ENCODE measurements around the gene RIPOR1.
A peak's percentile ranks its signal among the peaks of the same experiment; 100 is the strongest.

RIPOR1 gene

DNA sequence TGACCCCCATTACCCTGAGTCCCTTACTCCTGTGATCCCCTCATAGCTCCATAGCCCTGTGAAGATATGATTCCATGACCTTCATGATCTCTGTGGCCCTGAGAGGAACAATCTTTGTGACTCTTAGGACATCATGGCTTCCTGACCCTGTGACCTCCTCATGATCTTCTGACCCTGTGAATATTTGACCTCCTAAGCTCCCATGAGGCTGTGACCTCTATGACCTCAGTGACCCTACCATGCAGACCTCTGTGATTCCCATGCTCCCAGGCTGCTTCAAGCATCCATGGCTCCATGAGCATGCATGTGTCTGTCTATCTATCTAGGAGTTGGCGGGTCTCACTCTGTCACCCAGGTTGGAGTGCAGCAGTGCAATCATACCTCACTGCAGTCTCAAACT lies 12.1 kb downstream of the RIPOR1 start:
- DNase-seq = no peak

DNA sequence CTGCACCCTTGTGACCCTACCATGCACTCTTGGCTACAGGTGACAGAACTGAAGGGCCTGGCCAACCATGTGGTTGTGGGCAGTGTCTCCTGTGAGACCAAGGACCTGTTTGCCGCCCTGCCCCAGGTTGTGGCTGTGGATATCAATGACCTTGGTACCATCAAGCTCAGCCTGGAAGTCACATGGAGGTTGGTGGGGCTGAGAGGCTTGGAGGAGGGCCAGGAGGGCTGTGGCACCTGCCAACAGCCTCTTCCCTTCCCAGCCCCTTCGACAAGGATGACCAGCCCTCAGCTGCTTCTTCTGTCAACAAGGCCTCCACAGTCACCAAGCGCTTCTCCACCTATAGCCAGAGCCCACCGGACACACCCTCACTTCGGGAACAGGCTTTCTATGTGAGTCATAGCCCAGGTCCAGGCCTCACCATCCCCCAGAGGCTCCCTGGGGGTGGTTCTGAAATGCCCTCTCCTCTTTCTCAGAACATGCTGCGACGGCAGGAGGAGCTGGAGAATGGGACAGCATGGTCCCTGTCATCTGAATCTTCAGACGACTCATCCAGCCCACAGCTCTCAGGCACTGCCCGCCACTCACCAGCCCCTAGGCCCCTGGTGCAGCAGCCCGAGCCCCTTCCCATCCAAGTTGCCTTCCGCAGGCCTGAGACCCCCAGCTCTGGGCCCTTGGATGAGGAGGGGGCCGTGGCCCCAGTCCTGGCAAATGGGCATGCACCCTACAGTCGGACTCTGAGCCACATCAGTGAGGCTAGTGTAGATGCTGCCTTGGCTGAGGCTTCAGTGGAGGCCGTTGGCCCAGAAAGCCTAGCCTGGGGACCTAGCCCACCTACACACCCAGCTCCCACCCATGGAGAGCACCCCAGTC lies 13.0 kb downstream of the RIPOR1 start:
- no peak for DNase-seq

DNA sequence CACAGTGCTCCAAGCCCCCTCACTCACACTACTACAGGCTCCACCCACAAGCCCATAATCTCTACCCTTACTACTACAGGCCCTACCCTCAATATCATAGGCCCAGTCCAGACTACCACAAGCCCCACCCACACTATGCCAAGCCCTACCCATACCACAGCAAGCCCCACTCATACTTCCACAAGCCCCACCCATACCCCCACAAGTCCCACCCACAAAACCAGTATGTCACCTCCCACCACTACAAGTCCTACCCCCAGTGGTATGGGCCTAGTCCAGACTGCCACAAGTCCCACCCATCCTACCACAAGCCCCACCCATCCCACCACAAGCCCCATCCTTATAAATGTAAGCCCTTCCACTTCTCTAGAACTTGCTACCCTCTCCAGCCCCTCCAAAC lies 13.8 kb downstream of the RIPOR1 start:
- peak; percentile 87 for DNase-seq

DNA sequence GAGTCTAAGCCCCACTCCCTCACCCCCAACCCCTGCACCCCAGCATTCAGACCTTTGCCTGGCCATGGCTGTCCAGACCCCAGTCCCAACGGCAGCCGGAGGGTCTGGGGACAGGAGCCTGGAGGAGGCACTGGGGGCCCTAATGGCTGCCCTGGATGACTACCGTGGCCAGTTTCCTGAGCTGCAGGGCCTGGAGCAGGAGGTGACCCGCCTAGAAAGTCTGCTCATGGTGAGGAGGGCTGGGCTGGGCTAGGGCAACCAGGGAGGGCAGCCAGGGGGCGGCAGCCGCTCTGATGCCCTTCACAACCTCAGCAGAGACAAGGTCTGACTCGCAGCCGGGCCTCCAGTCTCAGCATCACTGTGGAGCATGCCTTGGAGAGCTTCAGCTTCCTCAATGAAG lies 14.4 kb downstream of the RIPOR1 start:
- no peak for DNase-seq

DNA sequence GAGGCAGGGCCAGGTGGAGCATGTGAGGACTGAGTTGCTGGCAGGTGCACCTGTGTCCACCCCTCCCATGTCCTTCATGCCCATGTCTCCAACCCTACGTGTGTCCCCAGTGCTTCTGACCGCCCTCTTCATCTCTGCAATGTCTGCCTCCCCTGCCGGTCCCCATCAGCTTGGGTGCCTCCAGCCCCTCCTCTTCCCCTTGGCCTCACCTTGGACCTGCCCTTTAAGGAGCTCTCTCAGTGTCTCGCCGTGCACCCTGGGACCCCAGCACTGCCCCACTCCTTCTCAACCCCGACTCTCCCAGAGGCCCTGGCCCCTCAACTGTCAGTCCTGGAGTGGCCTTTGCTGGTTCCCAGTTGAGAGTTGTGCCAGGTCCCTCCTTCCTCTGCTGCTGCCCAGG lies 15.0 kb downstream of the RIPOR1 start:
- DNase-seq = no peak

DNA sequence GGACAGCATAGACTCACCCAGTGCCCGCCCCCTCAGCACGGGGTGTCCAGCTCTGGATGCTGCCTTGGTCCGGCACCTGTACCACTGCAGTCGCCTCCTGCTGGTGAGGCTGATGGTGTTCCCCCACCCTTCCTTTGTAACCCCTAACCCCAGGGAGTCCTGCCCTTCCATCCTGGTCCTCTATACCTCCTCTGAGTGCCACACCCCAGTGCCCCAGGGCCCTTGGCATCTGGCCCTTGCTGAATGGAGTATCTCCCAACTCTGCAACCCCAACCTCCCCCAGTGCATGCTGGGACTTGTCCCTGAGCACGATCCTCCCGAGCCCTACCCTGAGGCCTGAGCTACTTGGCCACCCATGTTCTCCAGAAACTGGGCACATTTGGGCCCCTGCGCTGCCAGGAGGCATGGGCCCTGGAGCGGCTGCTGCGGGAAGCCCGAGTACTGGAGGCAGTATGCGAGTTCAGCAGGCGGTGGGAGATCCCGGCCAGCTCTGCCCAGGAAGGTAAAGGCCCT lies 15.8 kb downstream of the RIPOR1 start:
- DNase-seq = no peak

DNA sequence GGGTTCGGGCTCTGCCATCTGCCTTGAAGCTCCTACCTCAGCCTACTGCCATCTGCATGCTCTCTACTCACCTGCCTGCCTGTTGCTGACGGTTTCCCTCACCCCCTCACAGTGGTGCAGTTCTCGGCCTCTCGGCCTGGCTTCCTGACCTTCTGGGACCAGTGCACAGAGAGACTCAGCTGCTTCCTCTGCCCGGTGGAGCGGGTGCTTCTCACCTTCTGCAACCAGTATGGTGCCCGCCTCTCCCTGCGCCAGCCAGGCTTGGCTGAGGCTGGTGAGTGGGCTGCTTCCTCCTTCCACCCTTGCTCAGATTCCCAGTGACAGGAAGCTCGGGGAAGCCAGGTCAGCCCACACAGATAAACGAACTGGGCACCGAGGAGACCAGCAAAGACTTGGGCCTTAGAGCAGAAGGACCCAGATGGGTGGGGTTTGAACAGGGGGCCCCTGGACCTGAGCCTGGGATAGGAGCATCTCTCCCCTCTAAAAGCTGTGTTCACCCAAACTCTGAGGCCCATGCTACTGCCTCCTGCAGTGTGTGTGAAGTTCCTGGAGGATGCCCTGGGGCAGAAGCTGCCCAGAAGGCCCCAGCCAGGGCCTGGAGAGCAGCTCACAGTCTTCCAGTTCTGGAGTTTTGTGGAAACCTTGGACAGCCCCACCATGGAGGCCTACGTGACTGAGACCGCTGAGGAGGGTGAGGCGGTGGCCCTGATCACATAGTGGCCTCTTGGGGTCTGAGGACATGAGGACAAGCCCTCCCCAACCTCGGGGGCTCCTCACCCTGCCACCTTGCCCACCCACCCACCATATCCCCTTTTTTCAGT lies 16.4 kb downstream of the RIPOR1 start:
- no peak for DNase-seq

DNA sequence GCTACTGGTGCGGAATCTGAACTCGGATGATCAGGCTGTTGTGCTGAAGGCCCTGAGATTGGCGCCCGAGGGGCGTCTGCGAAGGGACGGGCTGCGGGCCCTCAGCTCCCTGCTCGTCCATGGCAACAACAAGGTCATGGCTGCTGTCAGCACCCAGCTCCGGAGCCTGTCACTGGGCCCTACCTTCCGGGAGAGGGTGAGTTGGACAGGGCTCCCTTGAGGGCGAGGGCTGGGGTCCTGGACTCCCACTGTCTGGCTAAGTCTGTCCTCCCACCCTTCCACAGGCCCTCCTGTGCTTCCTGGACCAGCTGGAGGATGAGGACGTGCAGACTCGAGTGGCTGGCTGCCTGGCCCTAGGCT lies 17.0 kb downstream of the RIPOR1 start:
- DNase-seq = no peak

DNA sequence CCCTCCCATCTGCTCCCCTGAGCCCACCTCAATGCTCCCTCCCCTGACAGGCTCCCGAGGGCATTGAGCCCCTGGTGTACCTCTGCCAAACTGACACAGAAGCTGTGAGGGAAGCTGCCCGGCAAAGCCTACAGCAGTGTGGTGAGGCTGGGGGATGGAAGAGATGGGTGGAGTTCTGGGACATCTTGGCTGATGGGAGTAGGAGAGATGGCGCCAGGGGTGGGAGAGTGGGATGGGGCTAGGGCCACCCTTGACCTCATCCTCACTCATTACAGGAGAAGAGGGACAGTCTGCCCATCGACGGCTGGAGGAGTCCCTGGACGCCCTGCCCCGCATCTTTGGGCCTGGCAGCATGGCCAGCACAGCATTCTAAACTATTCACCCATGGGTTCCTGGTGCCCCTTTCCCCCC lies 17.5 kb downstream of the RIPOR1 start:
- DNase-seq = no peak

DNA sequence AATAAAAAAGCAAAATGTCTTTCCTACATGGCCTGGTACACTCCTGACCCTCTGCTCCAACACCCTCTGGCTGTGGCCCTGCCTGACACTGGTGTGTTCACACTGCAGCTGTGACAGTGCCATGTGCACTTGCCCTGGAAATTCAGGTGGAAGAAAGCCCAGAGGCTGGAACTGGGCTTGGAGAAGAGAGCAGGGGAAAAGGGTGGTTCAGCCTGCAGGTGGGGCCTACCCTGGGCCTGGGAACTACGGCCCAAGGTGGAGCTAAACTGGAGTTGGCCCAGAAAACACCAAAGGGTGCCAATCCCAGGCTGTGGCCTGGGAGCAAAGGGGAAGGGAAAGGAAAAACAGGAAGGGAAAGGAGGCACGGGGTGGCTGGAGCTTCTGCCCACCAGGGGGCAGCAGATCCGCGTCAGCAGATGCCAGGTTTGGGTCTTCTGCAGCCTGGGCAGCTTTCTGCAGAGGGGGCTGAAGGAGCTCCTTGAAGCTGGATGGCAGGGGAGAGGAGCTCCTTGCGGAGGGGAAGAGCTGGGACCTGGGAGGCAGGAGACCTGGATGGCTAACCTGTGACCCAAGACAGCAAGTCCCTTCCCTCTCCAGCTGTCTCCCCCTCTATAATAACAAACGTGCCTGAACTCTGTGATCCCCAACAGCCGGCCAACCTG lies 18.3 kb downstream of the RIPOR1 start:
- DNase-seq = peak; percentile 91

DNA sequence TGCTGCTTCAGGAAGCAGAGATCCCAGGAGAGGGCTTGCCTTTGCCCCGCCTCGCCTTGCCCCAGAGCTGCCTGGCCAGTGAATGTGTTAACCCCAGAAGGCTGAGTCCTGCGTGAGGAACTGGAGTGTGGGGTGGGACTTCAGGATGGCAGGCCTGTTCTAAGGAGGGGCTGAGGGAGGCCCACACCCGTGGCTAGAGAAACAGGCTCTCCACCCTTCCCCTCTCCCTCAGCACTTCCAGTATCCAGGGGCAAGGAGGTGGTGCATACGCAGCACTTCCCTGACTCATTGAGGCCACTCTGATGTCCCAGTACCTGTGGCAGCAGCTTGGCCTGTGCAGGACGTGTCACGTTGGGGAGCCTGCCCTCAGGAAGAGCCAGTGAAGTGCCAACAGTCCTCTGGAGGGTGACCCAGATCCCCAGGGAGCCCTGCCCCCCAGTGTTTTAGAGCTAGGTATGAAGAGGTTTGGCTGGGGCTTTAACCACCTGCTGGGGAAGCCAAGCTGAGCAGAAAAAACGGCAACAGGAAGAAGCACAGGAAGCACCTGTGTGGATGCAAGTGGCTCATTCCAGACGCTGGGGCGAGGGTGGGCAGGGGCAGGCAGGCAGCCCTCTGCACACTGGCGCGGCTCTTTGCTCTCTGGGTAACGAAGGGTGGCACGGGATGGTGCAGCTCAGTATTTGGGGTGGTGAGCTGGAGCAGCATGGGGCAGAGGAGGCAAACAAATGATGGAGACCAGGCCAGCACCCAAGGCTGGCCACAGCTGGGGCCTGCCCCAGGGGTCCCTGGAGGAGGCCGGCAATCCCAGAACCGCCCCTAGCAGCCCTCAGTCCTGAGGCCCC lies 19.0 kb downstream of the RIPOR1 start:
- no peak for DNase-seq

DNA sequence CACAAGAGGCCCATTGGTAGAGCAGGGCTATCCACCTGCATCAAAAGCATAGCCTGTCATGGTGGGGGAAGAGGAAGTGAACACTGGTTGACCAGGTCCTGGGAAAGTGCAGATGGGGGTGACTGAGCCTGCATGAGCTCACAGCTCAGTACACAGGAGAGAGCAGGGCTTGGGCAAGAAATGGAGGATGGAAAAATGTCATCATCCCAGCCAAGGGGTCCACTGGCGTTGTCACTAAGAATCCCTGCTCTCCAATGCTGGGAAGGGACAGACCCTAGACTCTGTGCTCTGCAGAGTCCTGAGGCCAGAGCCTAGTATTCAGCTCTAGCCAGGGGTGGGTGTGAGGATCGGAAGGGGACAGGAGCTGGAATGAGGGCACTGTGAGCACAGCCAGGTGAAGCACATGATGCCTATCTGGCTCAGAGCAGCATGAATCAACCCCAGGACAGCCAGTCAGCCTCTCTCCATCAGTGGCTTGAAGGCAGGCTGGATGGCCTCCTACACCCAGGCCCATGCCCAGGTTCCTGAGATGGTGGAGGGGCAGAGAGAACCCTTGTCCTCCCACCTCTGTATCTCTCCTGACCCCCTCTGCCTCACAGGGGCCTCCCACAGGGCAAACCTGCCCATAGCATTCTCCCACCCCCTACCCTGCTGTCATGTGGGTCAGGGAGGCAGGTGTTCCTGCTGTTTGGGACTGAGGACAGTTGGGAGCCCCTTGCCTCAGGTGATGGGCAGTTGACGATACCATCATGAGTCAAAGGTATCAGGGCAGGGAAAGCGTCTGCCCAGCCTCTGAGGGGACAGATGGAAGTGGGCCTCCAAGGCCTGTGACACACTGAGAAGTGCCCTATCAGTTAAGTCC lies 19.9 kb downstream of the RIPOR1 start:
- no peak for DNase-seq

DNA sequence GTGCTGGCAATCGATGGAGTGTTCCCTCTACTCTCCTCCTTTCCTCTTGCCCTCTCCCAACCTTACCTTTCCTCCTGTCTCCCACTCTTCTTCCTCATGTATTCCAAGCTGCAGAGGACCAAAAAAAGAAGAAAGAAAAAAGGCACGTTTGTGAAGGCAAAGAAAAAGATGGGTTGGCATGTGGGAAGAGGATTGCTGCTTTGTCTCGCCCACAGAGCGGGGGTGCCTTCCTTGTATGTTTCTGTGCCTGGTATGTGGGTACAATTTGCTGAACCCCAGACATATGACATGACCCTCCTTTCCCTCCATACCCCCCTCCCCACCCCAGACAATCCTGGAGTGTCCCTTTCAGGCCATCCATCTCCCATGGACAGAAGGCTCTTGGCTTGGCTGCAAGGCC lies 20.6 kb downstream of the RIPOR1 start:
- DNase-seq = no peak

DNA sequence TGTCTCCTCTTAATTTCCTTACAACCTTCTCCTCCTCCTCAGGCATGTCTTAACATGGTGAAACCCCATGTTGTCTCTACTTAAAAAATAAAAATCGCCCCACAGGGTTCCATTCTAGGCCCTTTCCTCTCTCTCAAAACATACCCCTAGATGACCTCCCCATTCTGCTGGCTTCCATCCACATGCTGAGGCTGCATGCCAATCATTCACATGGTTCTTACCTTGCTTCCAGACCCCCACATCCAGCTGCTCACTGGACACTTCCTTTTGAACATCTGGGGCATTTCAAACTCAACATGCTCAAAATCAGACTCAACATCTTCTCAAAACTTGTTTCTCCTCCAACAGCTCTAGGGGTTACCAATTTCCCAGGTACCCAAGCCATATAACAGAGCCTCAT lies 21.3 kb downstream of the RIPOR1 start:
- no peak for DNase-seq

DNA sequence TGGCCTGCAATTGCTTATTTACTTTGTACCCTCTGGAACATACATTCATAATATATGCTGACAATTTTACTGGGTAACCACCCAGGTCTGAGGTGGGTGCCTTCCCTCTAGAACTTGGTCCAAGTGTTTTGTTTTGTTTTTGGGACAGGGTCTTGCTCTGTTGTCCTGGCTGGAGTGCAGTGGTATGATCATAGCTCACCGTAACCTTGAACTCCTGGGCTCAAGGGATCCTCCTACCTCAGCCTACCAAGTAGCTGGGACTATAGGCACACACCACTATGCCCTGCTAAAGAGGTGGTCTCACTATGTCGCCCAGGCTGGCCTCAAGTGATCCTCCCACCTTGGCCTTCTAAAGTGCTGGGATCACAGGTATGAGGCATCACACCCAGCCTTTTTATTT lies 22.5 kb downstream of the RIPOR1 start:
- DNase-seq = no peak

DNA sequence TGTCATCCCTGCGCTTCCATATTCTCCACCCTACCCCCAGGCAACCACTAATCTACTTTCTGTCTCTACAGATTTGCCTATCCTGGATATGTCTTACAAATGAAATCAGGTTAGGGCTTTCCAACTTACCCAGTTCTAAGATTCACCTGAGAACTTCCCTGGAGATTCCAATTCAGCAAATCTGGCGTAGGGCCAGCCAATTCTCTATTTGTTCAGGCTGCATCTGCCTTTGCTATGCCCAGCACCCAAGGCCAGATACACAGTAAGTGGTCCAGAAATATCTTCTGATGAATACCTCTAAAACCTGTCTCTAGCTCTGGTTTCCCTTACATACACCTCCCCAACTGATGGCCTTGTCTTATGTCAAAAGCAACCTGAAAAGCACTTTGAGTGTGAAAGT lies 23.3 kb downstream of the RIPOR1 start:
- no peak for DNase-seq

DNA sequence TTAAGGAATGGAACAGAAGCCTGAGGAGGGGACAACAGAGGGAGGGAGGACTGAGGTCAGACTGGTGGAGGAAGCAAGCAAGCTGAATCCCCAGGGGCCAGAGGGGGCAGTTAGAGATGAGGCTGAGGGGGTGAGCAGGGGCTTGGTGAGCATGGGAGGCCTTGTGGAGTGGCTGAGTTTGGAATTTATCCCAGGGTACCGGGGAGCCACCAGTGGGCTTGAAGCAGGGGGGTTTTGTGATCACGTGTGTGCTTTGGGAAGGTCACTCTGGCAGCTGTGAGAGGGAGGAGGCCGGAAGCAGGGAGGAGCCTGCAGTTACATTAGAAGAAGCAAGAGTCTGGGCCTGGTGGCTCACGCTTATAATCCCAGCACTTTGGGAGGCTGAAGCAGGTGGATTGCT lies 23.8 kb downstream of the RIPOR1 start:
- no peak for DNase-seq

DNA sequence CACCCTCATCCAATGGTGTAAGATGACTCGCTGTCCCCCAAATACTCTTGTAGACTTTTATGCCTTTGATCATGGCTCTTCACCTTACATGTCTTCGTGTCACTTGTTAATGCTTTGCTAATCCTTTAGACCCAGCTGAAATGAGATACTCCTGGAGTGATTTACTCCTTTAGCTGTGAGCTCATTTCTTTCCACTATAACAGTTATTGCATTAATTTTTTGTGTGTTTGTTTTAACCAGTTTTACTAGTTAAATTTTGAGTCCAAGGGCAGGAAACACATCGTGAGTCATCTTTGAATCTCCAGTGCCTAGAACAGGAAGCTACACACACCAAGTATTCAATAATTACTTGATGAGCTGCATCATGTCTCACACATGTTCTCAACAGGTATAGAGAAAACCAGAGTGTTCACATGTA lies 27.2 kb downstream of the RIPOR1 start:
- no peak for DNase-seq

DNA sequence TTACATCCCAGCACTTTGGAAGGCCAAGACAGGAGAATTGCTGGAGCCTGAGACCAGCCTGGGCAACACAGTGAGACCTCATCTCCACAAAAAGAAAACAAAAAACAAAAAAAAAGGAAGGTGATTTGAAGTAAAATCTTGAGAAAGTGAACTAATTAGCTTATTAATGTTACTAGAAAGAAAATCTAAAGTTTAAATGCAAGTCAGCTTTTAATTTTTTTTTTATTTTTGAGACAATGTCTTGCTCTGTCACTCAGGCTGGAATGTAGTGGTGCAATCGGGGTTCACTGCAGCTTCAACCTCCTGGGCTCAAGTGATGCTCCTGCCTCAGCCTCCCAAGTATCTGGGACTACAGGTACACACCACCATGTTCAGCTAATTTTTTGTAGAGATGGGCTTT lies 30.2 kb downstream of the RIPOR1 start:
- no peak for DNase-seq

DNA sequence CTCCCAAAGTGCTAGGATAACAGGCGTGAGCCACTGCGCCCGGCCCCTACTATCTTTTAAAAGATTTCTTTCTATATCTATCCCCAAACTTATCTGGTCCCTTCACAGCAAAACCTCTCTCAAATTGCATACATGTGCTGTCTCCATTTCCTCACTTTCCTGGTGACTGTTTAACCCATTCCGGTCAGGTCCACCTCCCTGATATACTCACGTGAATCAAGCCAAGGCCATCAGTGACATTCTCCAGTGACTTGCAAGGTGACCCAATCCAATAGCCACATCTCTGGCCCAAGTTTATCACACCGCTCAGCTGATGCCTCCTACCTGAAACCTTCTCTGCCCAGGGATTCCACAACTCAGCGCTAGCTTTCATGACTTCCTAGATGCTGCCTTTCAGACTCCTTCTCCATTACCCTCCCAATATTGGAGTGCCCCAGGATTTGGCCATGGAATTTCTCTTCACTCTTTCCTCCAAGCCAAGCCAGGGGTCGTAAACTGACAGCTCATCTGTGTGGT lies 32.3 kb downstream of the RIPOR1 start:
- peak; percentile 43 for DNase-seq

DNA sequence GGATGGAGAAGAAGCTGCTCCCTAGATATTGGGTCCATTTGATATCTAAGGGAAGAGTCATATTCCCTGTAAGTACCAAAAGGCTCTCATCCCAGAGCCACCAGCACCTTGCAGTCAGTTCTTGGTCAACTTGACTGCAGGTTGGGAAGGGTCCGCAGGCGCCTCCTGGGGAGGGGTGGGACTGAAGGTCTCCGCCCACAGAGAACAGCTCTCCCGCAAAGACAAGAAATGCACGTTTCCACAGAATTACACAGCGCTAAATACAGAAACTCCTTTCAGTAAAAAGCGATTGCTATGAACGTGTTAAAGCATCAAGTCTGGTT lies 32.8 kb downstream of the RIPOR1 start:
- no peak for DNase-seq

Measured in activated effector memory CD4-positive, alpha-beta T cell treated with anti-CD3 and anti-CD28 coated beads, Interleukin-2, amount 50 U/mL, for 16 hours (primary cell).